ENCODE data around the gene CCDC40.

CCDC40 gene

DNA sequence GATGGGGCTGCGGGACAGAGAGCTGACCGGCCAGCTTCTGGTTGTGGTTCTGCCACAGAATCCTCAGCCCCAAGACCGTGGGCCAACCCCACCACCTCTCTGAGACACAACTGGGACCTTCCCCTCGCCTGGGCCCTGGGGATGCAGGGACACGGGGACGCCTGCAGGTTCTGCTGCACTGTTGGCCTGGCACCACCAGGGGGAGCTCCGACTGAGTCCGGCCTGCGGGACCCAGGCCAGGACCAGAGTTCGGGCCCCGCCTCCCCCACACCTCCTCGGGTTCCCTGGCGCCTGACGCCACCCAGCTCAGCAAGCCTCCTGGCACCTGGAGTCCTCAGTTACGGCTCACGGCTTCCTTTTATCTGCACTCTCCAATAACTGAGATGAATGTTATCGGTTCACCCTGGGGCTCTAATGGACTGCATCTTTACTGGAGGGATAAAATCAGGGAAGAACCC, 28.0 kb upstream of the CCDC40 start:
- no peak overlapping the region for H3K4me3 ChIP-seq (ENCODE audit: low read depth, low read length)
- TF ChIP-seq, protein P1, sequence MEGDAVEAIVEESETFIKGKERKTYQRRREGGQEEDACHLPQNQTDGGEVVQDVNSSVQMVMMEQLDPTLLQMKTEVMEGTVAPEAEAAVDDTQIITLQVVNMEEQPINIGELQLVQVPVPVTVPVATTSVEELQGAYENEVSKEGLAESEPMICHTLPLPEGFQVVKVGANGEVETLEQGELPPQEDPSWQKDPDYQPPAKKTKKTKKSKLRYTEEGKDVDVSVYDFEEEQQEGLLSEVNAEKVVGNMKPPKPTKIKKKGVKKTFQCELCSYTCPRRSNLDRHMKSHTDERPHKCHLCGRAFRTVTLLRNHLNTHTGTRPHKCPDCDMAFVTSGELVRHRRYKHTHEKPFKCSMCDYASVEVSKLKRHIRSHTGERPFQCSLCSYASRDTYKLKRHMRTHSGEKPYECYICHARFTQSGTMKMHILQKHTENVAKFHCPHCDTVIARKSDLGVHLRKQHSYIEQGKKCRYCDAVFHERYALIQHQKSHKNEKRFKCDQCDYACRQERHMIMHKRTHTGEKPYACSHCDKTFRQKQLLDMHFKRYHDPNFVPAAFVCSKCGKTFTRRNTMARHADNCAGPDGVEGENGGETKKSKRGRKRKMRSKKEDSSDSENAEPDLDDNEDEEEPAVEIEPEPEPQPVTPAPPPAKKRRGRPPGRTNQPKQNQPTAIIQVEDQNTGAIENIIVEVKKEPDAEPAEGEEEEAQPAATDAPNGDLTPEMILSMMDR (IDR thresholded peaks at IDR 0.05; ENCODE audit: low read depth, low read length) = peak; percentile 100
- peak; percentile 97 for DNase-seq
- peaks cover 92% of the 10 kb centered on the region for H3K36me3 ChIP-seq
- H3K27me3 ChIP-seq (ENCODE audit: insufficient read depth, low read depth, severe bottlenecking) = no peaks in the 10 kb centered on the region
- H3K9me3 ChIP-seq (ENCODE audit: severe bottlenecking) = no peaks in the 10 kb centered on the region
- H3K27ac ChIP-seq = peak overlapping the region; percentile 85

DNA sequence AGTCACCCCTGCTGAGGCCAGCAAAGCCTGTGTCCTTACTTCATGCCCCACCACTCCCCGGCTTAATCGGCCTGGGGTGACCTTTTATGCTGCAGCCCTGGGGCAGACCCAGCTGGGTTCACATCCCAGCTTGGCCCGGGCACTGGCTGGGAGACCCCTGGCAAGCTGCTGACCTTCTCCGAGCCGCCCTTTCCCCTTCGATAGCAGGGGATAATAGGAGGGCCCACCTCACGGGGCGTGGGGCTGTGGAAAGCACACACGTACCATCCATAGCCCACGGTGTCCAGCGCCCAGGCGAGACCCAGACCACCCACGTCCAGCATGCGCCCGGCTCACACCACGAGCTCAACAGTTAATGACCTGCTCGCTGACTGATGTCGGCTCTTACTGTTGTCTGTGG, 27.6 kb upstream of the CCDC40 start:
- peak overlapping the region; percentile 85 for H3K27ac ChIP-seq
- DNase-seq = no peak
- H3K9me3 ChIP-seq (ENCODE audit: severe bottlenecking) = no peaks in the 10 kb centered on the region
- peaks cover 93% of the 10 kb centered on the region for H3K36me3 ChIP-seq
- no peaks in the 10 kb centered on the region for H3K27me3 ChIP-seq (ENCODE audit: insufficient read depth, low read depth, severe bottlenecking)
- TF ChIP-seq, protein P1 (IDR thresholded peaks at IDR 0.05; ENCODE audit: low read depth, low read length) = no peak
- H3K4me3 ChIP-seq (ENCODE audit: low read depth, low read length) = no peak overlapping the region

DNA sequence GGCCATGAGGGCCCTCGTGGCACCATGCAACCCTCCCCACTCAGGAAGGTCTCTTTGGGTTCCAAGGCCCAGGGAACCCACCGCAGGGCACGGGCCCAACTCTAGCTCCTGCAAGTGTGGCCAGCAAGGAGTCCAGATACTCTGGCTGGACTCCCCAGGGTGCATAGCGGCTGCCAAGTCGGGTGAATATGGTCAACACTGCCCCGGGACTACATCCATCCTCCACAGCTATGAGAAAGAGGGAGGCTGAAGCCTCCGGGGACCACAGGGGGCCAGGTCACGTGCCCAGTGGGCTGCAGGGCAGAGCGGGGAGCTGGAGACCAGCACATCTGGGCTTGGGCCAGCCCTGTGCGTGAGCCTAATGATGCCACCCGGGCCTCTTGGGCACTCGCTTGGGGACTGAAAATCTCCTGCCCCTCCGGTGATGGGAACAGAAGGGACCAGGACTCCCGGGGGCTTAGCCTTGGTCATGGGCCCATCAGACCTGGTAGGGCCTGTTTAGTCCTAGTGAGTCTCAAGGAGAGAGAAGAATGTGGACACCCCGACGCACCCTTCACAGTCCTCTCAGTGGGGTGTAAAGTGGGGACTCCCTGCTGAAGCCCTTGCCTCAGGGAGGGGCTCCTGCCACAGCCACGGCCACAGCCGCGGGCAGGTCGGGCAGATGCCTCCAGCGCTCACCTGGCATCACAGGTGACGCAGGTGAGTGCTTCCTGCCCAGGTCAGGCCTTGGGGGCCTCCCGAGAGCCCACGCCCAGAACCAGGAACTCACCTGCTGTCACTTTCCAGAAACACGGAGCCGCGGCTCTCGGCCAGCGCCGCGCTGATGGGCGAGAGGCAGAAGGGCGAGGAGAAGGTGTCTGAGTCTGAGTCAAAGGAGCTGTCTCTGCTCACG, 26.8 kb upstream of the CCDC40 start:
- H3K27me3 ChIP-seq (ENCODE audit: insufficient read depth, low read depth, severe bottlenecking) = no peaks in the 10 kb centered on the region
- no peaks in the 10 kb centered on the region for H3K9me3 ChIP-seq (ENCODE audit: severe bottlenecking)
- TF ChIP-seq, protein P1 (IDR thresholded peaks at IDR 0.05; ENCODE audit: low read depth, low read length) = no peak
- peaks cover 89% of the 10 kb centered on the region for H3K36me3 ChIP-seq
- H3K27ac ChIP-seq = peak overlapping the region; percentile 85
- DNase-seq = no peak
- no peak overlapping the region for H3K4me3 ChIP-seq (ENCODE audit: low read depth, low read length)

DNA sequence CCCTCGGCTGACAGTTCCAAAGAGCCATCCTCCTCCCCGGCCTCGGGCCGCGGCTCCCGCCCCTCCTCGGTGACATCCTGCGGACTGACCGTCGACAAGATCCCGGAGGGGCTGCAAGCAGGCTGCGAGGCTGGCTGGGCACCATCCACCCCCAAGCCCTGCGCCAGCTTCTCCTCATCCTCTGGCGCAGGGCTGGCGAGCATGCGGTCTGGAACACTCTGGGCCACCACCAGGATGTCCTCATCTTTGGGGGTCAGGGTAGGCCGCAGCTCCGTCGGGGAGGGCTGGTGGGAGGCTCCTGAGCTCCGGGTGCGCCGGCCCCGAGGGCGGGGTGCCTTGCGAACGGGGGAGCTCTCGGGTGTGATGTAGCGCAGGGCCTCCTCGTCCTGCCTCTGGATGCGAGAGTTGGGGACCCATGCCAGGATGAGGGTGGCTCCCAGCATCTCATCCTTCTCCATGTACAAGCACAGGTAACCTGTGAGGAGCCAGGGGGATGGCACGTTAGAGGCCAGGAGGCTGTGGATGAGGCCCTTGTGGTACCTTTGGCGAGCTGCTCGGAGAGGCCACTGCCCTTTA, 26.1 kb upstream of the CCDC40 start:
- H3K36me3 ChIP-seq = peaks cover 88% of the 10 kb centered on the region
- H3K27ac ChIP-seq = peak overlapping the region; percentile 85
- no peak for DNase-seq
- no peaks in the 10 kb centered on the region for H3K9me3 ChIP-seq (ENCODE audit: severe bottlenecking)
- H3K4me3 ChIP-seq (ENCODE audit: low read depth, low read length) = no peak overlapping the region
- H3K27me3 ChIP-seq (ENCODE audit: insufficient read depth, low read depth, severe bottlenecking) = no peaks in the 10 kb centered on the region
- TF ChIP-seq, protein P1 (IDR thresholded peaks at IDR 0.05; ENCODE audit: low read depth, low read length) = no peak

DNA sequence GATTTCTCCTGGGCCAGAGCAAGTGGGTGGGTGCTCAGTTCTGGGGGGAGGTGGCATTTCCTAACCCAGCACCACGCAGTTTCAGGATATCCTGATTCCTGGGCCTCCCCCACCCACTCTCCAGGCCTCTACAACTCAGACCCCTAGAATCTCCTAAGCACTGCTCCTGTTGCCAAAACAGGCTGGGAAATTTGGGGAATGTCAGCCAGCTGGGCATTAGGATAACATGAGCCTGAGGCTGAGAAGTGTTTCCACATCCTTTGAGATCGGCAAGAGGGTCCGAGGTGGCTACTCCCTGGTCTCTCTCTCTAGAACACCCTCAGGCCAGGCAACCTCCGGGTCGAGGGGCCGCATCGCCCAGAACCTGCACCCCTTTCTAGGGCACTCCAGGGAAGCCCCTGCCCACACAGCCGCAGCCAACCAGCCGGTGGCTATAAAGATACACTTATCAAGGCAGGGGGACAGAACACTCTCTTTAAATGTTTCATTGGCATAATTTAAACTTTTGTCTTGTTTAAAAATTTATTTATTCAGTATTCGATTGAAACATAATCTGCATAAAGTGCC, 24.4 kb upstream of the CCDC40 start:
- no peak overlapping the region for H3K4me3 ChIP-seq (ENCODE audit: low read depth, low read length)
- no peak overlapping the region for H3K27ac ChIP-seq
- DNase-seq = no peak
- TF ChIP-seq, protein P1 (IDR thresholded peaks at IDR 0.05; ENCODE audit: low read depth, low read length) = no peak
- H3K27me3 ChIP-seq (ENCODE audit: insufficient read depth, low read depth, severe bottlenecking) = no peaks in the 10 kb centered on the region
- H3K9me3 ChIP-seq (ENCODE audit: severe bottlenecking) = no peaks in the 10 kb centered on the region
- H3K36me3 ChIP-seq = peaks cover 79% of the 10 kb centered on the region
